NCI-H187 treated with DMSO at 0.1 percent for 48 hours (cell line): ENCODE measurements around the gene DDX10.

Experiments used
- DNase-seq: peaks from one replicate; lab custom pipeline; 2025; lab: John Stamatoyannopoulos, UW

DDX10 gene

DNA sequence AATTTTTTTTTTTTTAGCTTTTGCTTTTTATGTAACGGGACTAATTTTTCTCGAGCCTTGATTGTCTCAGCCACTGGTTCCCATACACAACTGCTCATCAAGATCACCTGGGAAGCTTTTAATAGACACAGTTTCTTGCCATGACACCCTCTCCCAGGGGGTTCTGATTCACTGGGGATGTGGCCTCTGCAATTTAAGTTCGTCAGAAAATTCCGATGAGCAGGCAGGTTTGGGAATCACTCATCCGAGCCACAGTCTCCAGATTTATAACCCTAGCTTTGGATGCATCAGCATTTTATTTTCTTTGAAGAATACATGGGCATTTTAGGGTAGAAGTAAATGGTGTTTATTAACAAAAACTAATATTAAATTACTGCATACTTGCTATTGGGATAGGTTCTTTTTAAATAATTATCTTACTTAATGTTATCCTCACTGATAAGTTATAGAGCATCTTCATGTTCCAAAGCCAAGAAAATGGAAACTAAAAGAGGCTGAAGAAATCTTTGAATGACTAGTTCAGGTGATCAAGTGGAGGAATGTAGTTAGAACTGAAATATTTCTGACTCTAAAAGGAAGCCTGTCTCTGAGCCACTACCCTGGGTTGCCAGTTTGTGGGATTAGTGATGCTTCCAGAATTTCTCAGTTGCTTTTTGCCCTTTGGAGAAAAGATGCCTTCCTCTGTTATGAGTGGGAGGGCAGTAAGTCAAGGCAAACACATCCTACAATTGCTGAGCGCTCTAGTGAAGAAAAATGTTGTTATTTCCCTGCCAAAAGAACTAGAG lies 319.0 kb downstream of the DDX10 start:
- DNase-seq, result no peak

DNA sequence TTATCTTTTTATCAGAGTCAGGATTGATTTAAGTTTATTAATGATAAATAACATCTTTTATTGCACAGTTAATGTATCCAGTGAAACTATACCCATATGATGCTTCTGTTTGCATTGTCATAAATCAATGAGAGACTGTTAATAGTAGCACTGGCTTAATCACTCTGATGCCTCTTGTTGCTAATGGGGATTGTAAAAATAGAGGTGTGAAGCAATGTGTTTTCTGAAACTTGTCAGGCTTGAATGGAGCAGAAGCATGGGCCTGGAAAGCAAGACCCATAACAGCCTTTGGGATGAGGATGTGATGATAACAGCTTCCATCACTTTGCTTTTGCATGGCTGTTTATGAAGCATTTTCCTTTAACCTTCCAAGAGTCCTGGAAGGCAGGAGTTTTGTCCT lies 319.7 kb downstream of the DDX10 start:
- no peak for DNase-seq

DNA sequence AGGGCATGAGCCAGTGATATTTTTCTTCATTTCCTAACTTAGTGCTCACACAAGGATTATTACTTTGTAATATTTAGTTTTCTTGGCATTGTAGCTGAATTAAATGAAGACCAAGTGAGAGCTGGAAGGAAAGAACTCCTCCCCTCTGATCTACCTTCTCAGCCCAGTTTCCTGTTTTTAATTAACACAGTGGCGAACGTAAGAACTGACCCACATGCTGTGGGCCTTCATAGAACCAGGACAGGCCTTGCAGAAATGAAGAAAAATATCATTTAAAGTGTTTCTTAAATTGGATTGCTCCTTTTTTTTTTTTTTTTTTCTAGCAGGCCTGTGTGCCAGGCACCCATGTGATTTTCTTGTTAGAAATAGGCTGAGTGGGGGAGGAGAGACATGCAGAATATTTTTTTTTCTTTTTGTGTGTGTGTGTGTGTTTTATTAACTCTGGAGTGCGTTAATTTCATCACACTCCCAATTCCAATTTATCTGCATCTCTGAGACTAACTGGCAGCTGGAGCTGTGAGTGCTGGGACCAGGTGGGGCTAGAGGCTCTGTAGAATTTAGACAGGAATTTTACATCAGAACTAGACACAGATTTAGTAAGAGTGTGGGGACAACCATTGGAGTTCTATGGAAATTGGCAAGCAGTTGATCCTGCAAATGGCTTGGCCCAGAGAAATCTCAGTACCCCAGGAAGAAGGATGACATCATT lies 320.5 kb downstream of the DDX10 start:
- DNase-seq, result no peak

DNA sequence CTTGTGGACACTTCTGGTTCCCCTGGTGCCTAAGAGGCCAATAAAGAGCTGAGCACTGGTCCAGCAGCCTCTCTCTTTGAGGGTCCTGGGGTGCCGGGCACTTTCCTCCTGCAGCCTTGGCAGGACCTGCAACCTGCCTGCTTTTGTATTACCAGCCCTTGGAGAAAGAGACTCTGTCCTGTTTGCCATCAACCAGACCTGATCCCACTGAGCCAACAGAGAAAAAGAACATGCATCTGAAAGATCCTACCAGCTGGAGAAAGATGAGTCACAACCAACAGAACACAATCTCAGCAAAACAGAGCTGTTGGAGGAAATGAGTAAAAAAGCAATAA lies 321.0 kb downstream of the DDX10 start:
- no peak for DNase-seq
